MM.1S (cell line): ENCODE results near the gene ISLR.

Source experiments
- CTCF ChIP-seq: fragments of 300-600 bp; sonication (generic); IDR thresholded peaks from 2 replicates; pipeline ENCODE4 v1.5.1; 2016; ENCODE audit warnings: antibody characterized with exemption, low read length, mixed read lengths
- EZH2 ChIP-seq: fragments of 300-600 bp; sonication (generic); optimal IDR thresholded peaks from 2 replicates; pipeline ENCODE3; 2017; ENCODE audit warnings: low read depth, mild to moderate bottlenecking, antibody characterized with exemption, low read length, mixed read lengths

DNA sequence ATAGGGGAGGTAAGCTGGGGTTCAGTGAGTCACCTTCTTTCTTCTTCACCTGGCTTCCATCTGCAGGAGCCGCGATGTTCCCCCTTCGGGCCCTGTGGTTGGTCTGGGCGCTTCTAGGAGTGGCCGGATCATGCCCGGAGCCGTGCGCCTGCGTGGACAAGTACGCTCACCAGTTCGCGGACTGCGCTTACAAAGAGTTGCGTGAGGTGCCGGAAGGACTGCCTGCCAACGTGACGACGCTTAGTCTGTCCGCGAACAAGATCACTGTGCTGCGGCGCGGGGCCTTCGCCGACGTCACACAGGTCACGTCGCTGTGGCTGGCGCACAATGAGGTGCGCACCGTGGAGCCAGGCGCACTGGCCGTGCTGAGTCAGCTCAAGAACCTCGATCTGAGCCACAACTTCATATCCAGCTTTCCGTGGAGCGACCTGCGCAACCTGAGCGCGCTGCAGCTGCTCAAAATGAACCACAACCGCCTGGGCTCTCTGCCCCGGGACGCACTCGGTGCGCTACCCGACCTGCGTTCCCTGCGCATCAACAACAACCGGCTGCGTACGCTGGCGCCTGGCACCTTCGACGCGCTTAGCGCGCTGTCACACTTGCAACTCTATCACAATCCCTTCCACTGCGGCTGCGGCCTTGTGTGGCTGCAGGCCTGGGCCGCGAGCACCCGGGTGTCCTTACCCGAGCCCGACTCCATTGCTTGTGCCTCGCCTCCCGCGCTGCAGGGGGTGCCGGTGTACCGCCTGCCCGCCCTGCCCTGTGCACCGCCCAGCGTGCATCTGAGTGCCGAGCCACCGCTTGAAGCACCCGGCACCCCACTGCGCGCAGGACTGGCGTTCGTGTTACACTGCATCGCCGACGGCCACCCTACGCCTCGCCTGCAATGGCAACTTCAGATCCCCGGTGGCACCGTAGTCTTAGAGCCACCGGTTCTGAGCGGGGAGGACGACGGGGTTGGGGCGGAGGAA is 40.5 kb upstream of the ISLR start:
- TF ChIP-seq CTCF: no peak
- TF ChIP-seq EZH2: no peak
